ENCODE data around the gene ATRNL1.

The ATRNL1 gene

GRCh38 chr10:115056186-115056585, 37.0 kb upstream of the ATRNL1 start:
- no peaks in the 10 kb centered on the region for H3K9me3 ChIP-seq
- H3K27me3 ChIP-seq: no peaks in the 10 kb centered on the region
- DNase-seq: no peak
- no peak overlapping the region for H3K4me3 ChIP-seq (ENCODE audit: low read depth, low read length)
- no peak for TF ChIP-seq CTCF (IDR thresholded peaks at IDR 0.05; ENCODE audit: low read depth, low read length)
- H3K36me3 ChIP-seq: no peaks in the 10 kb centered on the region
- H3K4me1 ChIP-seq: peaks cover 5% of the 10 kb centered on the region

- no peak for TF ChIP-seq CTCF (IDR thresholded peaks at IDR 0.05; ENCODE audit: low read depth, low read length)
- H3K4me3 ChIP-seq (ENCODE audit: low read depth, low read length): no peak overlapping the region
- no peaks in the 10 kb centered on the region for H3K27me3 ChIP-seq
- DNase-seq: no peak
- H3K9me3 ChIP-seq: no peaks in the 10 kb centered on the region
- peaks cover 4% of the 10 kb centered on the region for H3K4me1 ChIP-seq
- no peaks in the 10 kb centered on the region for H3K36me3 ChIP-seq
Measured at GRCh38 chr10:115059301-115059898, 33.8 kb upstream of the ATRNL1 start.

GRCh38 chr10:115063701-115064658, 29.2 kb upstream of the ATRNL1 start:
- H3K27me3 ChIP-seq: no peaks in the 10 kb centered on the region
- H3K9me3 ChIP-seq: no peaks in the 10 kb centered on the region
- H3K4me3 ChIP-seq (ENCODE audit: low read depth, low read length): no peak overlapping the region
- no peak for TF ChIP-seq CTCF (IDR thresholded peaks at IDR 0.05; ENCODE audit: low read depth, low read length)
- no peak for DNase-seq
- no peaks in the 10 kb centered on the region for H3K36me3 ChIP-seq
- peaks cover 4% of the 10 kb centered on the region for H3K4me1 ChIP-seq

- no peaks in the 10 kb centered on the region for H3K36me3 ChIP-seq
- no peak overlapping the region for H3K4me3 ChIP-seq (ENCODE audit: low read depth, low read length)
- H3K9me3 ChIP-seq: no peaks in the 10 kb centered on the region
- H3K27me3 ChIP-seq: no peaks in the 10 kb centered on the region
- TF ChIP-seq CTCF (IDR thresholded peaks at IDR 0.05; ENCODE audit: low read depth, low read length): no peak
- peaks cover 4% of the 10 kb centered on the region for H3K4me1 ChIP-seq
- no peak for DNase-seq
Measured at GRCh38 chr10:115065801-115066200, 27.4 kb upstream of the ATRNL1 start.

GRCh38 chr10:115066528-115066927, 26.6 kb upstream of the ATRNL1 start:
- H3K36me3 ChIP-seq: no peaks in the 10 kb centered on the region
- no peak for DNase-seq
- TF ChIP-seq CTCF (IDR thresholded peaks at IDR 0.05; ENCODE audit: low read depth, low read length): no peak
- H3K9me3 ChIP-seq: no peaks in the 10 kb centered on the region
- H3K27me3 ChIP-seq: no peaks in the 10 kb centered on the region
- peaks cover 4% of the 10 kb centered on the region for H3K4me1 ChIP-seq
- no peak overlapping the region for H3K4me3 ChIP-seq (ENCODE audit: low read depth, low read length)

- Histone ChIP-seq H3K4me1 (no peaks in the 10 kb centered on the region), H3K27me3 (no peaks in the 10 kb centered on the region), H3K9me3 (no peaks in the 10 kb centered on the region), H3K4me3 (ENCODE audit: low read depth, low read length) (no peak overlapping the region), H3K36me3 (no peaks in the 10 kb centered on the region)
- DNase-seq: no peak
- no peak for TF ChIP-seq CTCF (IDR thresholded peaks at IDR 0.05; ENCODE audit: low read depth, low read length)
Measured at GRCh38 chr10:115073796-115074195, 19.4 kb upstream of the ATRNL1 start.

Measured in BE2C (cell line).